ENCODE measurements around the gene PATZ1.

DNA sequence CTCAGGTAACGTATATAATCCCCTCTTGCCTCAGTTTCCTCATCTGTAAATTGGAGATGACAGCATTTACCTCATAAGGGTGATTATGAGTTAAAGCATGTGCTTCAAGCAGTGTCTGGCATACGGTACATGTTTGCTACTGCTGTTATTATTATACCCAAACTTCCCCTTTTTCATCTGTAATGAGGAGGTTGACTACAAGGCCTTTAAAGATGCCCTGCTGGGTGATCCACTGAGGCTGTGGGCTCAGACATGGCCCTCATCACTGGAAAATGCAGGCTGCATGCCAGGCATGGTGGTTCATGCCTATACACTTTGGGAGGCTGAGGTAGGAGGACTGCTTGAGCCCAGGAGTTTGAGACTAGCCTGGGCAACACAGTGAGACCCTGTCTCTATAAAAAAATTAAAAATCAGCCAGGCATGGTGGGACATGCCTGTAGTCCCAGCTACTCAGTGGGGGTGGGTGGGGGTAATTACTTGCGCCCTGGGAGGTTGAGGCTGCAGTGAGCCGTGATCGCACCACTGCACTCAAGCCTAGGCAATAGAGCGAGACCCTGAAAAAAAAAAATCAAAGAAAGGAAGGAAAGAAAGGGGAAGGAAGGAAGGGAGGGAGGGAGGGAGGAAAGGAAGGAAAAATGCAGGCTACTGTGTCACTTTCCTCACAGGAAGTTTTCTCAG lies 58.2 kb downstream of the PATZ1 start:
- no peak for TF ChIP-seq POLR2A (IDR thresholded peaks at IDR 0.05; ENCODE audit: low read length)
- no peak for TF ChIP-seq GATA1 (IDR thresholded peaks at IDR 0.05; ENCODE audit: low read depth, low read length)

All from erythroblast (primary cell).